GM04503 (cell line): ENCODE data around the gene ITPR2.
"Not testable (repeated sequence)": the region's sequence is repeated elsewhere in the genome, so short reads cannot be mapped to it uniquely, and the experiment has no call there.

Experiments
- DNase-seq: peaks from one replicate; pipeline ENCODE4 v3.0.0-alpha.2; 2012; ENCODE audit warnings: low read depth

ITPR2 gene

DNA sequence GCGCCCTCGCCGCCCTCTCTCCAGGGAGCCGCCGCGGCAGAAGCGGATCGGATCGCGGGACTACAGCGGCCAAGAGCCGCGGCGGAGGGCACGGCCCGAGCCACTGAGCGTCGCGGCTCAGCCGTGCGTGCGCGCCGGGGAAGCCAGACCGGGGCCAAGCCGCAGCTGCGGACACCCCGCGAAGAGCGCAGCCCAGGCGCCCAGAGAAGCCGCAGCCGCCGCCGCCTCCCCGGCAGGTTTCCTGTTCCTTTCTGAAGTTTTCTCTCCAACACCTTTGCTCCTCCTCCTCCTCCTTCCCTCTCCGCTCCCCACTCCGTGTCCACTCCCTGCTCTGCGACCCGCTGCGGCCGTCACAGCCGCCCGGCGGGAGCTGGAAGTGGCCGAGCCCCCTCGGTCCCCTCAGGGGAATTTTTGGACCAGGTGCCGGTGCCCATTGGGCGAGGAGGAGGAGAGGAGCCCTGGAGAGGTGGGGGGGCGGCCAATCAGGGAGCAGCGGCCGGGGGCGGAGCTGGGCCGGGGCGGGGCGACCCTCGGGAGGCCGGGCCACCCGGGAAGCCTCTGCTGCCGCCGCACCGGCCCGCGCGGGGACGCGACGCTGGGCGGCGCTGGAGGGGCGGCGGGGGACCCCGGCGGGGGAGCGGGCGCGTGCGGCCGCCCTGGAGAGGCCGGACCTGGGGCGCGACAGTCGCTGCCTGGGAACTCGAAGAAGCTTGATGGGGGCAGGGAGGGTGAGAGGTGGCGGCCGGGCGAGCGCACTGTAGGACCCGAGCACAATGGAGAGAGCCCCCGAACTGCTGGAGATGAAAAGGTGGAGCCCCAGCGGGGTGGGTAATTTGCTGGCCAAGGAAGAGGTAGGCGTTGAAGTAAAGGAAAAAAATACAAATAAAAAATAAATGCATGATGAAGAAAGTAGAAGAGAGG is at the start of gene ITPR2:
Gene ITPR2, minus strand, starts transcription at position 373 of the 921 bp plus-strand sequence. CDS start 413 bp downstream, outside the sequence.
- DNase-seq = peak; percentile 49

DNA sequence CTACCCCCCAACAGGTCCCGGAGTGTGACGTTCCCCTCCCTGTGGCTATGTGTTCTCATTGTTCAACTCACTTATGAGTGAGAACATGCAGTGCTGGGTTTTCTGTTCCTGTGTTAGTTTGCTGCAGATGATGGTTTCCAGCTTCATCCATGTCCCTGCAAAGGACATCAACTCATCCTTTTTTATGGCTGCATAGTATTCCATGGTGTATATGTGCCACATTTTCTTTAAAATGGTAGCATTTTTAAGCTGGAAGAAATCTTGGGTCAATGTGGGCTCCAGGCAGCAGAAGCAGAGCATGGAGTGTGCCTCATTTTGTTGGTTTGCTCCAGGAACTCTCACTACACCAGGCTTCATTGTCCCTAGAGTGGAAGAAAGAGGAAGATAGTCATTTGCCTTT is 47.6 kb upstream of the ITPR2 start:
- DNase-seq = no peak

DNA sequence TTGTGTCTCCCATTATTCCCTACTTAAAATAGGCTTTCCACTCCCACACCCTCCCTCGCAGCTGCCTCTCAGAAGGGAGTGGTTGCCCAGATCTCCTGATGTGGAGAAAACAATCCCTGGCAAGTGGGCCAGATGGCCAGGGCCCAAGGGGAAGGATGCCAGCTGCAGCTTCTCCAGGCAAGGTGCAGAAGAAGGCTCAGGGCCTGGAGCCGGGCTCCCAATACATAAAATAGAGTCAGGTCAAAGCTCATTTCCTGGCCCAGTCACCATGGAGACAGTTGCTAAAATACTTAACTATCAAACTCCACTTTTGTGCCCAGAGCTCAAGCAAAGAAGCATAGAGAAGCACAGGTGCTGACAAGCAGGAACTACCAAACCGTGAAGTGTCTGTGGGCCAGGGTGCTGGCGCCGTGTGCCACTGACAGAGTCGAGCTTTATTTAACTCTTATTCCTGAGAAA is 45.7 kb upstream of the ITPR2 start:
- DNase-seq = no peak

DNA sequence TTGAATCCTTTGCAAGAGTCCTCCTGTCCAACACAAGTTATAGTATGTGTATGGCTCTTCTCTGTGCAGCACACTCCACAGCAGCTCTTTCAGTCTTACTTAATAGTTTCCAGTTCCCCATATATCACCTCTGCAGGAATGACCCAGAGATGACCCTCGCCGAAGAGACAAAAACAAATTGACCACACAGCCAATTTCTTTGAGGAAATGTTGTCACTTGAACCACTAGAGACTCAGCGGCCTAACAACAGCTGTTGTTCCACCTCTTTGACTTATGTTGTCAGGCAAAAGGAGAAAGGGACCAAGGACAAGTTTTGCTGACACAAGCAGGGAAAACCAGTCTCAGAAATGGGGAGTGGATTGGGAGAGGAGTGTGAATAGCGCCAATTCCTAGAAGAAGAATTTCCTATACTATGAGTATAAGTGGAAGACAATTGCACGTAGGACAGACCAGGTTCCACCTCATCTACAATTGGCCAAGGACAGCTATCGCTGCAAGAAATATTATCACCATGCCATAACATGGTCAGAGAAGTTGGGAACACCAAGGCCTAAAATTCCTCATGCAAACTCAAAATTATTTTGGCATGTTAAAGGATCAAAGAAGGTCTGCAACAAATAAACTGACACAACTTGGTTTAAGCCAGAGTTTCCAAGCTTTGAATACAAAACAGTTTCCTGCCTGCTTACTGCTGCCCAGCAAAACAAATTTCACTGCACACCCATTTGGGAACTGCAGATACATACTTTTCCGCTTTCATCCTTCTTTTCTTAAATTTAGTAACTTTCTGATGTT is 41.7 kb upstream of the ITPR2 start:
- DNase-seq = no peak

DNA sequence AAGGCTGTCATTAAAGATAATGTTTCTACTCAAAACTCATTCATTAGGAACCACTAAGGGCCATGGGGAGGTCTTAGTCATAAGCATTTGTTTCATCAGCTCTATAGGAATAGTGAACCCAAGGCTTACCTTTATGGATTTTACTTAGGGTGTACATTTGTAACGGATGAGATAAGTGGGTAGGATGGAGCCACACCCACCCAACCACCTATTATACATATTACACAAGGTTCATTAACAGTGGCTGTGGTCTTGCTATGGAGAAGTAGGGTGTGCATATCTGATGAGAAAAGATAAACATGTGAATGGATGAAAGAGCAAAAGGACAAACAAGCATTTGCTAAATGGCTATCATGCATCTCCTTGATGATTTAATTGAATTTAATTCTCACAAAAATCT is 39.6 kb upstream of the ITPR2 start:
- no peak for DNase-seq

DNA sequence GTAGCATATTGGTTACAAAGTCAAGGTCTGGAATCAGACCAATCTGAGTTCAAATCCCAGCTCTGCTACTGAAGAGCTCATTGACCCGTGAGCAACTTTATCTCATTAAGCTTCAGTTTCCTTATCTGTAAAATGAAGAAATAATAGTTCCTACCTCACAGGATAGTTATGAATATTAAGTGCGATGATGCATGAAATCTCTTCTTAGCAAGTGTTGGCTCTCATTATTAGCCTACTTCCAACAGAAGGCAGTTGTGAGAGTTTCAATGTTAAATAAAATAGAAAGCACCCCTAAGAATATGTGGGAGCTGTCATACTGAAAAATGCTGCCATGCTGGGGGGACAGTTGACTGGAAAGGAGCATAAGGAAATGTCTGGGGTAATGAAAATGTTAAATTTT is 39.0 kb upstream of the ITPR2 start:
- DNase-seq = no peak

DNA sequence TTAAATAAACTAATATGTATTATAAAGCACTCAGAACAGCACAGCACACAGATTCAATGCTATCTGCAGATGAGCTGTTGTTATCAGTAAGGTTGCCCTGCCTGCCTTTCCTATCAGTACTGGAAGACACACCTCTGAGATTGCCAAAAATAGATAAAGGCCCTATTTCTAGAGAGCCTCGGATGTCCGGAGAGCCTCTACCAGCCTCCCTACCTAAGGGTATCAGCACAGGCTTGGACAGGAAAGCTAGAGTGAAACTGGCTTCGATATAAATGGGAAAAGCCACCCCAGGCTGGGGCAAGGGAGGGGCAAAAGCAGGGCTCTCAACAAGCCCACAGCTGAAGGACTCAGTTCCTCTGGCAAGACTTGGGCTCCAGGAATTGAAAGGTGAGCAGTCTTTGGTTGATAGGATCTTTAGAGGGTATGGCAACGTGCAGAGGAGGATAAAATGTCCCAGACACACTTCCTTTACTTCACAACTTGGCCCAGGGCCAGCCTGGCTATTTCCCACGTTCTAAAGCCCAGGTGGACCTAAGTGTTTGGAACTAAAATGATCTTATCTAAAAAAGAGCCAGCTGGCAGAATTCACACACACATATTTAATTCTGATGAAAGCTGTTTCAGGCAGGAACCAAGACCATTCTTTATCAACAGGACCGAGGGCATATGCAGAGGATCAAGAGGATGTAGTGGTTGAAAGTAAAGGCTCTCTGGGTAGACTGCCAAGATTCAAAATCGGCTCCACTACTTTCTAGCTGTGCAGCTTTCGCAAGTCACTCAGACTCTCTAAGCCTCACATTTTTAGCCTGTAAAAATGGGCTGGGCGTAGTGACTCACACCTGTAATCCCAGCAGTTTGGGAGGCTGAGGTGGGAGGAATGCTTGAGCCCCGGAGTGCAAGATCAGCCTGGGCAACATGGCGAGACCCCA is 37.8 kb upstream of the ITPR2 start:
- DNase-seq = no peak

DNA sequence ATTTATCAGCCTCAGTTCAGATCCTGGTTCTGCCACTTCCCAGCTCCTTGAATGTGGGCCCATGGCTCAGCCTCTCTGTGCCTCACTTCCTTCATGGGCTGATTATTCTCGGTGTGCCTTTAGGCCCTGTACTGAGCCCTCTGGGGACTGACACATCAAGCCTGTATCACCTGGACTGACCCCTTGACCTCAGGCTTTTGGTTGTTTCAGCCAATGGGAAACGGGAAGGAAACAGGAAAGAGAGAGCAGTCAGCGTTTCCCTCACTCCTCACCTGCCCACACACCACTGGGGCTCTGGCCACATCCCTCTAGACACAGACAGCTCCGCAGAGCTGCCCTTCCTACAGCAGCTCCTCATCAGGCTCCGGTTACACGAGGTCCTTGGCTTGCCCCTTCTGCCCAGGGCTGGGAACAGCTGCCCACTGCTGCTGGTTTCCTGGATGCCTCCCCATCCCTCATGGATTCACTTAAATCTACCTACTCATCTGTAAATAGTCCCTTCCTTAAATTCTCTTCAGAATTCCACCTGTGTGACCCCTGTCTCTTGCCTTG is 37.0 kb upstream of the ITPR2 start:
- DNase-seq = no peak

DNA sequence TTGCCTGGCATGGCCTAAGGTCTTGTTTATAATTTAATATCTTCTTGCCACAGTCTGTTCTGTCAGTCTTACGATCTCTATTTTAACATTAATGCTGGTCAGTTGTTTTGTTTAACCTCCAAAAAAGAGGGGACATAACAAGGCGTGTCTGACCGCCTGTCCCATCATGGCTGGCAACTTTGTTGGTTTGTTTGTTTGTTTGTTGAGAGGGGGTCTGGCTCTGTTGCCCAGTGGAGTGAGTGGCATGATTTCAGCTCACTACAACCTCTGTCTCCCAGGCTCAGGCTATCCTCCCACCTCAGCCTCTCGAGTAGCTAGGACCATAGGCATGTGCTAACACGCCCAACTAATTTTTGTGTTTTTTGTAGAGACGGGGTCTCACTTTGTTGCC is 36.1 kb upstream of the ITPR2 start:
- DNase-seq = no peak

DNA sequence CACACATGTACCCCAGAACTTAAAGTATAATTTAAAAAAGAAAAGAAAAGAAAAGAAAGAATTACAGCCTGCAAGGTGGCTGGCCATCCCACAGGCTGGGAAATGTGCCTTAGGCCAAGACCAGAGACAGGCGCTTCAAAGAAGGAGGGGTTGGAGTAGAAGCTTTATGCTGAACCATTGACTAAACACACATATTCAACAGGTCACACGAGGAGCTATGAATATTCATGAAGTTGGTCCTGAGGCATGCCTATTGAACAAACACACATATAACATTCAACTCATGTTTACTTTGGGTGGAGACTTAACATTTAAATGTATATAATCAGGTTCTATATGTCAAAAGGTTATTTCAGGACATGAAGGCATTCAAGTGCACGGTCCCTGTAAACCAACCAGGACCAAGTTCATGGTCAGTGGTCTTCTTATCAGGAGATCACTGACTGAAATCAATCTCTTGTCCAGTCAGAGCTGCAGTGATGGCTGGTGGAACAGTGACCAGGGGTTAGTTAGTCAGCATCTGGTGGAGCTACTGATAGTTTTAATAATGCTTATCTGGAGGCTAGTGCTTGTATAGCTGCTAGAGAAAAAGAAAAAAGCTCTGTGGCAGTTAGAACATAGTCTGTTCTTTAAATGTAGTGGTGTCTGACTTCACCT is 35.6 kb upstream of the ITPR2 start:
- DNase-seq = no peak

DNA sequence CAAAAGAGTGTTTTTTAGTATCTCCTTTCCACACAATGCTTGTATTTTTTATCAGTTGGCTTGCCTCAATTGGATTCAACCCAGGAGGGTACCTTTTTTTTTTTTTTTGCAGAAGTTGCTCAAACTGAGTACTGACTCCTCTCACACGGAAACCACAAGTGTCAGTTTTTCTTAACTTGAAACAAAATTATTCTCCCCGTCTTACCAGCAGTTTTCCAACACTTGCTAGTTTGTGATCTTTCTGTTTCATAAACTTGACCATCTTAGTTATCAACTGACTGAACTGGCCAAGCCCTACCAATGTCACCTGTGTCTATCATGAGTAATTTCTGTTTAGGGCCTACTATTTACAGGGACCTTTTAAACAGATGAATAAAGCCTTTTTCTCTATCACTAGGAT is 34.1 kb upstream of the ITPR2 start:
- no peak for DNase-seq

DNA sequence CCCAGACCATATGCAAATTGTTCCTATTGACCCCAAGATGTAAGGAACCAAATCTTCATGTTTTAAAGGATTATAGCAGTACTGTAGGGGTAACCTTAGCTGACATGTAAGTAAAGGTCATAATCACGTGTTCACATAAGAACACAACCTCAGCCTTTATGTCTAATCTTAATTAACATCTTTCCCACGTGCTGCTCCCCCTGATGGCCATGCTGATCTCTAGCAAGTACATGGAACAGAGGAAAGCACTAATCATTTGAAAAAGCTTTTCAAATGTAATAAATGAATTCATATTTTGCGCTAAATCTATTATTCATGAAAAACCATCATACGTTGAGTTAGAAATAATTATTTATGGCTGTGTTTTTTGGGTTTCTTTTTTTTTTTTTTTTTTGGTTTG is 30.5 kb upstream of the ITPR2 start:
- no peak for DNase-seq

DNA sequence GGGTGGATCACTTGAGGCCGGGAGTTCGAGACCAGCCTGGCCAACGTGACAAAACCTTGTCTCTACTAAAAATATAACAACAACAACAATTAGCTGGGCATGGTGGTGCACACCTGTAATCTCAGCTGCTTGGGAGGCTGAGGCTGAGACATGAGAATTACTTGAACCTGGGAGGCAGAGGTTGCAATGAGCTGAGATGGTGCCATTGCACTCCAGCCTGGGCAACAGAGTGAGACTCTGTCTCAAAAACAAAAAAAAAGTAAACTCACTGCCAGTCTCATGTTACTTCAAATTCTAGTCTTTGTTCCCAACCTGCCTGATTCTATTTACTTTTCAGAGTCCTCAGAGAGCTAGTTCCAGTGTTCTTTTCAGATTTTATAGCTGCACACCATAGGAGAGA is 29.8 kb upstream of the ITPR2 start:
- not testable (repeated sequence) for DNase-seq

DNA sequence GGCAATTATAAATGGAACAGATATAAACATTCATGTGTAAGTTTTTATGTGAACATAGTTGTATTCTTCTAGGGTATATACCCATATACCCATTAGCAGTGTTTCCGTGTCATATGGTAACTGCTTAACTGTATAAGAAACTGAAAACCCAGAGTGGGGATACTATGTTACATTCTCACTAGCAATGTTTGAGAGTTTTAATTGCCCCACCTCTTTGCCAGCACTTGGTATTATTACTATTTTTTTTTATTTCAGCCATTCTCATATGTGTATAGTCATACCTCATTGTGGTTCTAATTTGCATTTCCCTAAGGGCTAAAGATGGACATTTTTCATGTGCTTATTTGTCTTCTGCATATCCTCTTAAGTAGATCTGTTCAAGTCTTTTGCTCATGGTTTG is 28.7 kb upstream of the ITPR2 start:
- DNase-seq = no peak

DNA sequence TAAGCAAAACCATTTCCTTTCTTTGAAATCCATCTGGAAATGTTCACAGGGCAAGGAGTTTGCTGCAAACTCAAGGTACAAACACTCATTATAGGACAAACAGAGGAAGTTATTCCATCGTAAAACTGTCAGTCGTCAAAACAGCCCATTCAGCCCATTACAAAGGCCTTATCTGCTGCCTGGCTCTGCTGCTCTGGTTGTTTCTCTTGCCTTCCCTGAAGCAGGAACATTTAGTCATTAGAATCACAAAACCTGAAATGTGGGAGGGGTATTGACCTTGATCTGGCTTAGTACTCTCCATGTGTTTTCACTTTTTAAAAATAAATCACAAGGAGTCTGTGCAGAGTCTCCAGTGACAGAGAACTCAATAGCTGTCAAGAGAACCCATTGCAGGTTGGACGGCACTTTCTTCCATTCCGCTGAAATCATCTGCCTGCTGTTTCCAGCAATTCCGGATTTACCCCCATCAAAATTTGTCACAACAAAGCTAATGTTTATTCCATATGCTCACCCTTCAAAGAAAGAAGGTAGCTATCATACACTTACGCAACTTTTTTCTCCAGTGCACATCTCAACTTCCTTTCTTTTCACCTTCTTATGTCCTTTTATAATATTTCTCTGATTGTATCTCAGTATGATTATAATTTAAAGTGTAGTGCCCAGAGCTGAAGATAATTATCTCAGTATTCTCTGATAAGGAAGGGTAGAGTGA is 24.6 kb upstream of the ITPR2 start:
- no peak for DNase-seq

DNA sequence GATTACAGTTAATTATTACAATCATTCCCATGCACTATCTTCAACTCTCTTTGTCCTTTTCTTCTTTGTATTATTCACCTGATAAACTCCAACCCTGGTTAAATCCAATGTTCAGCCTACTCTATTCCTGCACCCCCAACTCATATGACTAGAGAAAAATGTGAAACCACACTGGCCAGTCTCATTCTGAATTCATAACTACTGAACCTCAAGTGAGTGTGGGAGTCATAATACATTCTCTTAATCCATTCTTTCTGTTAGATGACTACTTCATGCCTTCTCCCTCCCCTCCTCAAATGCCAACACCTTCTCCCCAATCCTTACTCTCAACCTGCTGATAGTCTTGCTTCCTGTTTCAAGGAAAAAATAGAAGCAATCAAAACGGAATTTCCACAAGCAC is 22.3 kb upstream of the ITPR2 start:
- DNase-seq = no peak

DNA sequence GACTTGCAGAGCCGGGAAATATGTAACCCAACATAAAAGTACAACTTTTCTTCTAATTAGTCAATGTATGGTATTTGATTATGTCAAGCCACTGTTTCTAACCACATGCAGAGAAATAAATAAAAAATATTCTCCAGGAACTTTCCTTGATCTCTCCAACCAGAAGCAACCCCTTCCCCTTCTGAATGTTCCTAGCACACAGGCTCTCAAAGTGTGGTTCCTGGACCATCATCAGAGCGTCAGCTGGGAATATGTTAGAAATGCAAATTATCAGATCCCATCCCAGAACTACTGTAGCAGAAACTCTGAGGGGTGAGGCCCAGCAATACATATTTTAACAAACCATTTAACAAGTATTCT is 21.0 kb upstream of the ITPR2 start:
- DNase-seq = no peak

DNA sequence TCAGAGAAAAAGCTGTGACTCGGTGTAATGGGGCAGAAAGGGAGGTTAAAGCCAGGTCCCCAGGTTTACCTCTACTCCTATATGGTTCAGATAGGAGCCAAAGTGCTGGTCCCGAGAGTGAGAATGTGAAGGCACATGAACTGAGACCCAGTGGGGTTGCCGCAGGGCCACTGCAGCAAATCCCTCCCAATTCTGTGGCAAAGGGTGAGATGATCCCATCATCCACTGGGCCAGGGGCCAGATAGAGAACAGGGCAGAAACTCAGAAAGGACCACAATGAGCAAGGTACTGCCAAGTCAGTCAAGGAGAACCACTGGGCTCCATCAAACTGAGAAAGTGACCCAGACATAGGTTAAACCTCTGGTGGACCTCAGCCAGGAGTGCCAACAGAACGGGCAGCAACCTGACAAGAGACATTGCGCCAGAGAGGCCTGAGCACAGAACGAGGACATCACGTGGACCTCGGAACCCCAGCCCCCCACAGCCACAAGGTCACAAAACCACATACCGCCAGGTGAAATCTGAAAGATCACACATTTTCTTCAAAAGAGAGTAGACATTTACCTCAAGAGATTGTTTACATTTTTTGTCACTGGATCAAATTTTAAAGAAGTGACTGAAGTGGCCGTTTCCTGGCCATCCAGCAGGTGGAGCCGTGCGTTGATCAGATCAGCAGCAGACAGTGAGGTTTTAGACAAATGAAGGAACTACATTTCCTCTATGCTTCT is 20.5 kb upstream of the ITPR2 start:
- no peak for DNase-seq

DNA sequence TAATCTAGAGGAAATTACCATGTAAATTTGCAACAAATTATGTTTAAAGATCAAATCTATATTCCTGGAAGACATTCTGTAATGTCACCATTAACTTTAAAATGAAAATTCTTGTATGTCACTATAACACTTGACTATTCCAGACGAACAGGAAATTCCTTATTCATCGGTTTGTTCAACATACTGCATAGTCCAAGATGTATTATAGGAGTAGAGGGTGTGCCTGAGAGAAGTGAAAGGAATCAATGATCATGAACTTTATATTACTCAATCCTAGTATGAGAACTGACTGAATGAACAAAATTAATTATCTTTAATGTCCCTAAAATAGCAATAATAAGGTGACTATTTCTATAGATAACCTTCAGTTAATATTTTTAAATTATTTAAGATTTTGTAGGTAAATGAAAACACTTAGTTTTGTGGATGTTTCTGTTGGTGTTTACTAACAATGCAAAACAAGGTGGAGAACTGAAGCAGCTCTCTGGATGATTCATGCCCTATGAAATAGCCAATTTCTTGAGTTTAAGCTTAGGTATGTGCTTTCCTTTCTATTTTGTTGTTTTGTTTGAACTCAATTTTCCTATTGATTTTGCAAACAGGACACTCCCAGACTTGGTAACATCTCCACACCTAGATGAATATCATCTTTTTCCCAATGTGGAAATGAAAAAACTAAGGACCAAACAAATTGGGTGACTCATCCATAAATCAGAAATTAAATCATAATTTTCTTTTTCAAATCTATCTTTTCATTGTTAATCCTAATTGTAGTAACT is 18.2 kb upstream of the ITPR2 start:
- DNase-seq = no peak
